GM18499 (cell line): ENCODE results near the gene MED4.

Experiments used
- ATAC-seq: cut with Tn5 transposase; IDR thresholded peaks from one replicate; pipeline ENCODE4 v1.9.1; 2021; ENCODE audit warnings: moderate number of reproducible peaks; ENCODE audit not compliant: insufficient read depth, unreplicated experiment

MED4 gene

DNA sequence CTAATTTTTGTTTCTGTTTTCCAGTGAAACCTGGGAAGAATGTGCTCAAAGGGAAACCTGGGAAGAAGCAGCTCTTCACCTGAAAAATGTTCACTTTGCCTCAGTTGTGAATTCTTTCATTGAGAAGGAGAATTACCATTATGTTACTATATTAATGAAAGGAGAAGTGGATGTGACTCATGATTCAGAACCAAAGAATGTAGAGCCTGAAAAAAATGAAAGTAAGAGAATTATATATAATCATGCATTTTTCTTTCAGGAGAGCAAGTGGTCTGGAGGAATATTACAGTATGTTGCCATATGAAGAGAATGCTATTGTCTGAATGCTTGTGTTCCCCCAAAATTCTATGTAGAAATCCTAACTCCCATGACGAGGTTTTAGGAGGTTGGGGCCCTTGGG lies 54.0 kb downstream of the MED4 start:
- no peak for ATAC-seq

DNA sequence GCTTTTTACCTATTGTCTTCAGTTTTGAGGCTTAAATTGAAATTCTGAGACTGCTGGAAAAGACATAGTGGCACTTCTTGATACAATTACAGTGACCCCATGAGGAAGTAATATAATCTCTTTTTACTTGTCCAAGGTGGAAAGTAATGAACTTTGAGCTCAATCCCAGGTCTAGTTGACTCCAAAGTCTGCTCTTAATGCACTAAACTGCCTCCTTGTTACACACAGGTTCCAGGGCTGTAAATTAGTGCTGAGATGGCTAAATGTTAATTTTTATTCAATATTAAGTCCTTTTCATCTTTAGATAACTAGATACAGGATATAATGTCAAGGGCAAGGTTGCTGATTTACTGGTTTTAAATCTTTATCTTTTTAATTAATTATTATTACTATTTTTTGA lies 54.9 kb downstream of the MED4 start:
- ATAC-seq = no peak

DNA sequence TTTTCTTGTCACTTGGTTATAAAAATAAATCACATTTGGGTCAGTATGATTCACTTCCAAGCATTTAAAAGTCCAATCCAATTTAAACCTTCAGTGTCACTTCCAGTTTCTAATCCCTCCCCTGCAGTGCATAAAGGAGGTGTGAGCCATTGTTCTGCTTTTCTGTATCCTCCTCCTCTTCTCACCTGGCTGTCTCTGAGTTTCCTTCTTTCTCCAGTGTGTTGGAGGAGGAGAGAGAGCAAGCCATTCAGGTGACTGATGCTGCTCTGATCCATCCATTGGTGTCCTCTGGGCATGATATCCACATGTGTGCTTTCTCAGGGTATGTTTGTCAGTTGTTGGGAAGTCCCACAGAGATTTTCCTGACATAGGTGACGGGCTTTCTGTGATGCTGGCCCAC lies 56.1 kb downstream of the MED4 start:
- no peak for ATAC-seq

DNA sequence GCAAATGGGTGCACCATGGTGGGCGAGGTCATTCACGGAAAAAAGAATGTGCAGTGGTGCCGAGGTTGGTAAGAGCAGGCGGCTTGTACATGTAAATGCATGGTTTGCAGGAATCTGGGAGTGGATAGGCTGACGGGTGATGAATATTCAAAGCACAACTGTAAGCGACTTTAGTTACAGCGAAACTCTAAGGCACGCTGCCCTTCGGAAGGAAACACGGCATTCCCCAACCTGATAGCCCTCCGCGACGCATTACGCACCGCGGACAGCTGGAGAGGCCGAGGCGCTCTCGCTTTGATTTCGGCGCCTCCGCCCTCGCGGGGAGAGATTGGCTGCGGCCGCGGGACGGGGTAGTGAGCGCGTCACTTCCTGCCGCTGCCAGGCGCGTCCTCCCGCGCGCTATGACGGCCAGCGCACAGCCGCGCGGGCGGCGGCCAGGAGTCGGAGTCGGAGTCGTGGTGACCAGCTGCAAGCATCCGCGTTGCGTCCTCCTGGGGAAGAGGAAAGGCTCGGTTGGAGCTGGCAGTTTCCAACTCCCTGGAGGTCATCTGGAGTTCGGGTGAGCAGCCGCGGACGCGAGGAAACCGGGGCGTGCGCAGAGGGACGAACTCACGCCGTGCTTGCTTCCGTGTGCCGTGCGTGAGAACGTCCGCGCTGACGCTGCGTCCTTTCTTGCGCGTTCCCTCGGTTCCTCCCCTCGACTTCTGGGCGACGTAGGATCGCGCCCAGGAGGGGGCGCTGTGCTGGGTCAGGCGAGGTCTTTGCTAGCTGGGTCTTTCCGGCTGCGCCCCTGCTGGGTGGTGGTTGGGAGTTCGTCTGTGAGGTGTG lies 57.3 kb downstream of the MED4 start, which contains the start of gene NUDT15:
Gene NUDT15 (plus strand): TSS at position 381 of the 828 bp plus-strand sequence. CDS start 21 bp downstream, at position 402.
- ATAC-seq = peak; percentile 86

GRCh38 chr13:48029859-48030258 lies 65.0 kb downstream of the MED4 start:
- ATAC-seq = no peak

DNA sequence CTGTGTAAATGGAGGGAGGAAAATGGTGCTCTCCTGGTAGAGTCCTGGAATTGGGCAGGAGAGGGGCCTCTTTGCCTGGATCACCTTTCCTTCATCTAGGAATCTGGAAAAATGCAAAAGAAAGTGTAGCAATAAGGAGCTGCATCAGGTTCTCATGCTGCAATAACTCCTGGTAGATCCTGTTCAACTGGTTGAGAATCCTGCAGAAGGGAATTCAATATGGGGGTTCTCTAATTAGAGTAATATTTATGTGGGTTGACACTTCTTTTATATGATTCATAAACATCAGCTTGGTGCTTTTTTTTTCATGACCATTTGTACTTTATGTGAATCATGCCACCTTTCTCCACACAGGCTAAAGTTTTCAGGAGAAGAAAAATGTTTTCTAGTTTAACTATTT lies 66.8 kb downstream of the MED4 start:
- no peak for ATAC-seq
